Heart right ventricle (tissue), 16 donors: Measurements from ENCODE around the gene LRMDA. TPM values are rescaled to one million over a fixed set of nuclear protein-coding genes. Genes with fewer than 3 reads are reported as not detected.
A peak's percentile ranks its signal among the peaks of the same experiment; 100 is the strongest.

Source experiments
- ATAC-seq, 8 donors: fragments of 200-7000 bp; cut with Tn5 transposase; one replicate each; pipeline ENCODE4 v1.9.1; 2020; ENCODE audit warnings: mild to moderate bottlenecking in 8 of 8, moderate library complexity in 8 of 8, moderate number of reproducible peaks in 1 of 8
- DNase-seq, 2 donors: peaks; one replicate each; pipeline ENCODE4 v3.0.0-alpha.2; 2020
- H3K27ac ChIP-seq, 10 donors: fragments of 200-600 bp; sonication (generic) in 2 of 10; one replicate each; pipeline versions ENCODE4 v1.5.0 to v1.8.0; 2020 to 2022; ENCODE audit warnings: mild to moderate bottlenecking in 3 of 10
- H3K27me3 ChIP-seq, 7 donors: fragments of 200-600 bp; one replicate each; pipeline ENCODE4 v1.8.0; 2021 to 2022; ENCODE audit warnings: mild to moderate bottlenecking in 2 of 7
- H3K36me3 ChIP-seq, 9 donors: fragments of 200-600 bp; sonication (generic) in 1 of 9; one replicate each; pipeline versions ENCODE4 v1.5.0 to v1.8.0; 2020 to 2022; ENCODE audit warnings: mild to moderate bottlenecking in 2 of 9
- H3K4me1 ChIP-seq, 9 donors: fragments of 200-600 bp; sonication (generic) in 1 of 9; one replicate each; pipeline versions ENCODE4 v1.5.0 to v1.8.0; 2020 to 2022; ENCODE audit warnings: mild to moderate bottlenecking in 4 of 9
- H3K4me3 ChIP-seq, 10 donors: fragments of 200-600 bp; sonication (generic) in 2 of 10; one replicate each; pipeline versions ENCODE4 v1.5.0 to v1.8.0; 2020 to 2022; ENCODE audit warnings: mild to moderate bottlenecking in 7 of 10, moderate library complexity in 2 of 10
- H3K9me3 ChIP-seq, 11 donors: fragments of 200-600 bp in 10 of 11; sonication (generic) in 2 of 11; one replicate each; pipeline versions ENCODE4 v1.5.0 to v1.8.0; 2013 to 2022; ENCODE audit warnings: mild to moderate bottlenecking in 2 of 11, control low read depth in 1 of 11, moderate library complexity in 1 of 11
- CTCF ChIP-seq, 9 donors: fragments of 200-600 bp; sonication (generic) in 2 of 9; IDR thresholded peaks; one replicate each; pipeline versions ENCODE4 v1.5.0 to v1.8.0; 2021 to 2022; ENCODE audit warnings: antibody characterized with exemption in 9 of 9, mild to moderate bottlenecking in 5 of 9, moderate library complexity in 1 of 9
- WGBS, 2 donors: extraction: QIAGEN DNeasy Blood & Tissue Kit; methylation state at CpG; one replicate each; pipeline ENCODE4 v1.1.7; 2013; ENCODE audit warnings: inconsistent platforms in 1 of 2; 5-methylcytosine and 5-hydroxymethylcytosine counted together
- intact Hi-C, 10 donors: fragments of 100-400 bp; cut with DNase I; formaldehyde crosslinking; loops; one replicate each; pipeline versions ENCODE4 v1.11.1 to v1.14.2; 2022
- polyA plus RNA-seq, 2 donors: library from polyadenylated mRNA; stranded (reverse); fragments of 200-250 nt; gene quantifications; one replicate each; pipeline ENCODE4 v1.2.3, GENCODE V29; 2013
- total RNA-seq, 10 donors: library from RNA; stranded (reverse); fragmentation: NEBNext Ultra II Directional in 3 of 10; extraction: Animal tissue kit (Norgen Biotek cat#: 25700) in 3 of 10; gene quantifications; one replicate each; pipeline versions ENCODE4 v1.2.1 to v1.2.4, GENCODE V29; 2021 to 2023
- donor health status: Arrhythmogenic right ventricular cardiomyopathy.
- donor health status: ischemic (EF 13 %, LVEDD 7.1; RV severe dilation, severe dysfunction).
- donor health status: healthy with polysubstance abuse.
- donor health status: DM: no; HTN: yes; CAD: no.
- donor health status: DM: no; HTN: no; CAD: no.
- donor health status: ischemic (EF 25% LVEDD 6.9; RV normal size, moderate dysfunction).
- donor health status: ischemic (EF 25% LVEDD 5.7; RV mildly dilated, moderate dysfunction).
- donor health status: healthy.
- donor health status: DM: yes; HTN: yes; CAD: no.
- donor health status: Ischemic cardiomyopathy.
- donor health status: ischemic (EF 35%, LVEDD 5.7; RV mildly dilated, moderate dysfunction).
- donor health status: nonischemic (EF 11% LVEDD 7.7; RV severe dilation, severe dysfunction).
- donor health status: DM: yes; HTN: yes; CAD: no.
- donor health status: PGD.
- donor health status: ischemic (EF 29% LVEDD 5.4; RV normal size, mild dysfunction).
- donor health status: nonischemic (EF 23%, LVEDD 6.1; RV moderate dilation, normal function).

LRMDA gene
- total and polyA plus RNA-seq, 12 donors, result 4.0 to 59.8 (median 12.7) TPM

- H3K27ac ChIP-seq, result no peak overlapping the region
- peak in 5 of 9 donors; percentile 13 to 33 (median 23) for TF ChIP-seq CTCF (IDR thresholded peaks at IDR 0.05)
These were observed 491.0 kb downstream of the LRMDA start for GRCh38 chr10:75922435-75922834.

GRCh38 chr10:75924309-75924902, 493.0 kb downstream of the LRMDA start:
- Histone ChIP-seq H3K9me3 (no peaks in the 10 kb centered on the region), H3K36me3 (no peaks in the 10 kb centered on the region), H3K4me1 (peaks cover 0 to 15% (median 7%) of the 10 kb centered on the region in 9 donors), H3K27me3 (no peaks in the 10 kb centered on the region), H3K27ac (no peak overlapping the region), H3K4me3 (no peak overlapping the region)
- 79 to 80% methylated on average over 9 of the region's 9 CpGs for WGBS, 2 donors
- TF ChIP-seq CTCF (IDR thresholded peaks at IDR 0.05), result no peak
- DNase-seq (no peak), ATAC-seq (no peak)
- intact Hi-C loops, result no loop called here

More at GRCh38 chr10:75922435-75922834, 491.0 kb downstream of the LRMDA start:
- H3K4me3 ChIP-seq, result no peak overlapping the region
- no peaks in the 10 kb centered on the region for H3K27me3 ChIP-seq
- intact Hi-C loops, result no loop called here
- ATAC-seq (no peak), DNase-seq (no peak)
- H3K36me3 ChIP-seq, result no peaks in the 10 kb centered on the region
- peaks cover 0 to 21% (median 10%) of the 10 kb centered on the region in 9 donors for H3K4me1 ChIP-seq
- H3K9me3 ChIP-seq, result no peaks in the 10 kb centered on the region

GRCh38 chr10:75925999-75926398, 494.6 kb downstream of the LRMDA start:
- Histone ChIP-seq H3K27ac (no peak overlapping the region), H3K36me3 (no peaks in the 10 kb centered on the region), H3K27me3 (no peaks in the 10 kb centered on the region), H3K4me1 (peaks cover 0 to 13% (median 0%) of the 10 kb centered on the region in 9 donors), H3K9me3 (no peaks in the 10 kb centered on the region), H3K4me3 (no peak overlapping the region)
- no peak for ATAC-seq
- WGBS, 2 donors, result 93 to 96% methylated on average over 1 of the region's 1 CpG
- DNase-seq, result no peak
- intact Hi-C loops, result no loop called here
- no peak for TF ChIP-seq CTCF (IDR thresholded peaks at IDR 0.05)

GRCh38 chr10:75926763-75927162, 495.3 kb downstream of the LRMDA start:
- Histone ChIP-seq H3K27ac (no peak overlapping the region), H3K36me3 (no peaks in the 10 kb centered on the region), H3K4me1 (peaks cover 0 to 9% (median 0%) of the 10 kb centered on the region in 9 donors), H3K27me3 (no peaks in the 10 kb centered on the region), H3K4me3 (no peak overlapping the region), H3K9me3 (no peaks in the 10 kb centered on the region)
- intact Hi-C loops, result no loop called here
- ATAC-seq (peak in 2 of 8 donors; percentile 63 to 67), DNase-seq (no peak)
- peak in 2 of 9 donors; percentile 56 to 66 for TF ChIP-seq CTCF (IDR thresholded peaks at IDR 0.05)
- 64 to 87% methylated on average over 4 of the region's 4 CpGs for WGBS, 2 donors
